ENCODE data around the gene TPI1. TPM values are rescaled to one million over a fixed set of nuclear protein-coding genes. Genes with fewer than 3 reads are reported as not detected.

The TPI1 gene
- total RNA-seq, 1 experiment from 2014 or later = 549 TPM

DNA sequence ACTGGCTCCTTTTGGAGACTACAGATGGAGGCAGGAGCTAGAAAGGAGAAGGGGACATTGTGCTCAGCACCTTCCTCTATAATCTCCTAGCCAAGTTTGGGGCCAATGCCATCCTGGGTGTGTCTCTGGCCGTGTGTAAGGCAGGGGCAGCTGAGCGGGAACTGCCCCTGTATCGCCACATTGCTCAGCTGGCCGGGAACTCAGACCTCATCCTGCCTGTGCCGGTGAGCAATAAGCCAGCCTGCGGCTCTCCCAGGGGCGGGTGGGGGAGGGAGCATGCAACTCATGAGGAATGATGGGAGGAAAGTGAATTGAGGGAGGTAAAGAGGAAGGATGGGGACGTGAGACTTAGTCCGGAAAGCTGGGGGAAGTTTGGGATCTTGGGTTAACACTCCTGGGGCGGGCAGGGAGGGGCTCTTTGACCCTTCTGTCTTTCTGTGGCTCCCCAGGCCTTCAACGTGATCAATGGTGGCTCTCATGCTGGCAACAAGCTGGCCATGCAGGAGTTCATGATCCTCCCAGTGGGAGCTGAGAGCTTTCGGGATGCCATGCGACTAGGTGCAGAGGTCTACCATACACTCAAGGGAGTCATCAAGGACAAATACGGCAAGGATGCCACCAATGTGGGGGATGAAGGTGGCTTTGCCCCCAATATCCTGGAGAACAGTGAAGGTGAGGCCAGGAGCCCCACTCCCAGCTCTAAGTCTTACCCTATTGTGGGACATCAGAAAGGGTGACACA lies 50.3 kb downstream of the TPI1 start:
- H3K4me1 Mint-ChIP-seq (ENCODE audit: insufficient read depth, unreplicated experiment) = peaks cover 13% of the 10 kb centered on the region
- H3K27me3 Mint-ChIP-seq (ENCODE audit: insufficient read depth, unreplicated experiment) = peaks cover 11% of the 10 kb centered on the region
- DNase-seq (ENCODE audit: unreplicated experiment) = no peak
- no peak overlapping the region for H3K27ac Mint-ChIP-seq (ENCODE audit: low read depth, unreplicated experiment)
- no peak overlapping the region for H3K4me3 Mint-ChIP-seq (ENCODE audit: unreplicated experiment)
- peaks cover 5% of the 10 kb centered on the region for H3K36me3 Mint-ChIP-seq (ENCODE audit: insufficient read depth, unreplicated experiment)
- CTCF ChIA-PET = interaction anchor here (0.5 to 1.3 kb wide), 4 partner anchors 43 to 270 kb away, joined by 3 to 9 read pairs (median 3); partner anchors contain the start of gene SPSB2
- POLR2A ChIA-PET = no interaction called here
- no peaks in the 10 kb centered on the region for H3K9me3 Mint-ChIP-seq (ENCODE audit: unreplicated experiment)
- BruUV-seq (replicated peaks) = no TSS peak
- intact Hi-C loops (cut with micrococcal nuclease) = no loop called here
- TF ChIP-seq, protein P1, sequence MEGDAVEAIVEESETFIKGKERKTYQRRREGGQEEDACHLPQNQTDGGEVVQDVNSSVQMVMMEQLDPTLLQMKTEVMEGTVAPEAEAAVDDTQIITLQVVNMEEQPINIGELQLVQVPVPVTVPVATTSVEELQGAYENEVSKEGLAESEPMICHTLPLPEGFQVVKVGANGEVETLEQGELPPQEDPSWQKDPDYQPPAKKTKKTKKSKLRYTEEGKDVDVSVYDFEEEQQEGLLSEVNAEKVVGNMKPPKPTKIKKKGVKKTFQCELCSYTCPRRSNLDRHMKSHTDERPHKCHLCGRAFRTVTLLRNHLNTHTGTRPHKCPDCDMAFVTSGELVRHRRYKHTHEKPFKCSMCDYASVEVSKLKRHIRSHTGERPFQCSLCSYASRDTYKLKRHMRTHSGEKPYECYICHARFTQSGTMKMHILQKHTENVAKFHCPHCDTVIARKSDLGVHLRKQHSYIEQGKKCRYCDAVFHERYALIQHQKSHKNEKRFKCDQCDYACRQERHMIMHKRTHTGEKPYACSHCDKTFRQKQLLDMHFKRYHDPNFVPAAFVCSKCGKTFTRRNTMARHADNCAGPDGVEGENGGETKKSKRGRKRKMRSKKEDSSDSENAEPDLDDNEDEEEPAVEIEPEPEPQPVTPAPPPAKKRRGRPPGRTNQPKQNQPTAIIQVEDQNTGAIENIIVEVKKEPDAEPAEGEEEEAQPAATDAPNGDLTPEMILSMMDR (IDR thresholded peaks at IDR 0.05; ENCODE audit: unreplicated experiment) = no peak

DNA sequence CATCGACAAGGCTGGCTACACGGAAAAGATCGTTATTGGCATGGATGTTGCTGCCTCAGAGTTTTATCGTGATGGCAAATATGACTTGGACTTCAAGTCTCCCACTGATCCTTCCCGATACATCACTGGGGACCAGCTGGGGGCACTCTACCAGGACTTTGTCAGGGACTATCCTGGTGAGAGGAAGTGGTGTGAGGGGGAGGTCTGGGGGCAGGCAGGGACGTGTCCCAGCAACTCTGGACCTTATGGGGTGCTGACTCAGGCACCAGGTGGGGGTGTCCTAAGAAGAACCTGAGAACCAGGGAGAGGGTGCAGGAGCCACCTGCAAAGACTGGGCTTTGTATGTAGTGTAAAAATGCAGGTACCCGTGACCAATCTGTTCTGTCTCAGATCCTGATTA lies 52.3 kb downstream of the TPI1 start:
- no TSS peak for BruUV-seq (replicated peaks)
- Mint-ChIP-seq H3K4me3 (ENCODE audit: unreplicated experiment) (no peak overlapping the region), H3K27ac (ENCODE audit: low read depth, unreplicated experiment) (no peak overlapping the region), H3K27me3 (ENCODE audit: insufficient read depth, unreplicated experiment) (no peaks in the 10 kb centered on the region), H3K36me3 (ENCODE audit: insufficient read depth, unreplicated experiment) (peaks cover 5% of the 10 kb centered on the region), H3K4me1 (ENCODE audit: insufficient read depth, unreplicated experiment) (peaks cover 25% of the 10 kb centered on the region), H3K9me3 (ENCODE audit: unreplicated experiment) (no peaks in the 10 kb centered on the region)
- intact Hi-C loops (cut with micrococcal nuclease) = no loop called here
- ChIA-PET CTCF (interaction anchor here (0.5 to 8.9 kb wide), 3 partner anchors 19 to 203 kb away, joined by 3 to 114 read pairs (median 9); no protein-coding TSS in a partner anchor), POLR2A (interaction anchor here (0.7 to 1.6 kb wide), 2 partner anchors 15 to 18 kb away, joined by 3 to 4 read pairs; partner anchors contain the start of gene LRRC23)
- DNase-seq (ENCODE audit: unreplicated experiment) = no peak
- TF ChIP-seq, protein P1 (IDR thresholded peaks at IDR 0.05; ENCODE audit: unreplicated experiment) = no peak

Other genes starting within 250 kb of the TPI1 start
- gene LPAR5, start 231.6 kb upstream of the TPI1 start, total RNA-seq (2022) = 2.5 and 2.7 TPM in 2 replicates
- gene ACRBP, start 220.1 kb upstream of the TPI1 start, total RNA-seq (2022) = 0.30 and 2.5 TPM in 2 replicates
- 15.2 and 16.1 TPM in 2 replicates for gene ING4, start 204.4 kb upstream of the TPI1 start, total RNA-seq (2022)
- 62.8 and 70.8 TPM in 2 replicates for gene ZNF384, start 178.2 kb upstream of the TPI1 start, total RNA-seq (2022)
- gene PIANP, start 166.7 kb upstream of the TPI1 start, total RNA-seq (2022) = not detected in 2 replicates
- gene COPS7A, start 143.5 kb upstream of the TPI1 start, total RNA-seq (2022) = 55.5 and 61.3 TPM in 2 replicates
- gene MLF2, start 114.4 kb upstream of the TPI1 start, total RNA-seq (2022) = 151 and 162 TPM in 2 replicates
- 242 and 284 TPM in 2 replicates for gene PTMS, start 101.2 kb upstream of the TPI1 start, total RNA-seq (2022)
- 0.58 and 1.0 TPM in 2 replicates for gene LAG3, start 95.0 kb upstream of the TPI1 start, total RNA-seq (2022)
- gene CD4, start 78.0 kb upstream of the TPI1 start, total RNA-seq (2022) = not detected in 2 replicates
- gene GPR162, start 45.7 kb upstream of the TPI1 start, total RNA-seq (2022) = not detected in 2 replicates
- 0.47 and 1.3 TPM in 2 replicates for gene P3H3, start 39.1 kb upstream of the TPI1 start, total RNA-seq (2022)
- gene GNB3, start 26.6 kb upstream of the TPI1 start, total RNA-seq (2022) = 0.47 TPM in 1 of 2 replicates, not detected in the other
- gene CDCA3, start 16.2 kb upstream of the TPI1 start, total RNA-seq (2022) = 11.7 and 25.5 TPM in 2 replicates
- 62.5 and 80.2 TPM in 2 replicates for gene USP5, start 15.4 kb upstream of the TPI1 start, total RNA-seq (2022)
- 9.2 and 10.8 TPM in 2 replicates for gene SPSB2, start 5.8 kb downstream of the TPI1 start, total RNA-seq (2022)
- 7.5 and 9.1 TPM in 2 replicates for gene LRRC23, start 37.3 kb downstream of the TPI1 start, total RNA-seq (2022)
- gene ENO2, start 47.0 kb downstream of the TPI1 start, total RNA-seq (2022) = 0.30 and 2.1 TPM in 2 replicates
- 83.7 and 84.7 TPM in 2 replicates for gene ATN1, start 60.4 kb downstream of the TPI1 start, total RNA-seq (2022)
- not detected in 2 replicates for gene RNU7-1, start 76.3 kb downstream of the TPI1 start, total RNA-seq (2022)
- gene C12orf57, start 76.5 kb downstream of the TPI1 start, total RNA-seq (2022) = 176 and 196 TPM in 2 replicates
- gene PTPN6, start 83.8 kb downstream of the TPI1 start, total RNA-seq (2022) = 10.3 and 13.2 TPM in 2 replicates
- 249 and 305 TPM in 2 replicates for gene PHB2, start 103.1 kb downstream of the TPI1 start, total RNA-seq (2022)
- 66.5 and 93.8 TPM in 2 replicates for gene EMG1, start 103.4 kb downstream of the TPI1 start, total RNA-seq (2022)
- gene LPCAT3, start 150.9 kb downstream of the TPI1 start, total RNA-seq (2022) = 14.4 and 15.4 TPM in 2 replicates
- 6.0 and 11.5 TPM in 2 replicates for gene C1S, start 193.2 kb downstream of the TPI1 start, total RNA-seq (2022)
- 13.1 and 16.7 TPM in 2 replicates for gene C1R, start 224.9 kb downstream of the TPI1 start, total RNA-seq (2022)
- 49.8 and 55.7 TPM in 2 replicates for gene C1RL, start 241.7 kb downstream of the TPI1 start, total RNA-seq (2022)

Measured in MCF 10A (cell line).